ENCODE measurements around the gene SERPINH1.

The SERPINH1 gene
- long read RNA-seq, result 0 reads

- Histone ChIP-seq H3K27ac (replicated peaks) (no peak within 1 kb of the TSS), H3K4me3 (replicated peaks; ENCODE audit: insufficient read depth, low read length) (peak within 1 kb of the TSS; percentile 43), H3K27me3 (ENCODE audit: insufficient read depth, poor library complexity, severe bottlenecking) (peaks cover 29% of the 10 kb centered on the region)
- TF ChIP-seq SPI1 (IDR thresholded peaks at IDR 0.05; ENCODE audit: borderline replicate concordance, low read depth), result no peak; the same call in 1 of the 2 replicates
- TF ChIP-seq GABPA (IDR thresholded peaks at IDR 0.05; ENCODE audit: low read depth), result no peak
- TF ChIP-seq POLR2AphosphoS5 (IDR thresholded peaks at IDR 0.05; ENCODE audit: low read depth), result no peak
- TF ChIP-seq REST (IDR thresholded peaks at IDR 0.05; ENCODE audit: insufficient replicate concordance, low read depth), result no peak
- no peak for TF ChIP-seq CTCF (IDR thresholded peaks at IDR 0.05; ENCODE audit: insufficient read depth, low read length)
- no peak for DNase-seq (ENCODE audit: low read depth in 1 of 2, low spot score in 1 of 2)
Observed at GRCh38 chr11:75562048-75562835, at the start of gene SERPINH1. Gene SERPINH1, plus strand, starts transcription at chr11:75562253. Its CDS starts 4,097 bp downstream, at chr11:75566350.

- no peak for DNase-seq (ENCODE audit: low read depth in 1 of 2, low spot score in 1 of 2)
- TF ChIP-seq POLR2AphosphoS5 (IDR thresholded peaks at IDR 0.05; ENCODE audit: low read depth) (no peak), SPI1 (IDR thresholded peaks at IDR 0.05; ENCODE audit: borderline replicate concordance, low read depth) (no peak), GABPA (IDR thresholded peaks at IDR 0.05; ENCODE audit: low read depth) (no peak)
- Histone ChIP-seq H3K27ac (replicated peaks) (no peak overlapping the region), H3K27me3 (ENCODE audit: insufficient read depth, poor library complexity, severe bottlenecking) (peaks cover 2% of the 10 kb centered on the region), H3K4me3 (replicated peaks; ENCODE audit: insufficient read depth, low read length) (no peak overlapping the region)
Observed at GRCh38 chr11:75513250-75513649, 48.8 kb upstream of the SERPINH1 start.

GRCh38 chr11:75514596-75514995 is 47.5 kb upstream of the SERPINH1 start:
- DNase-seq (ENCODE audit: low read depth in 1 of 2, low spot score in 1 of 2), result no peak
- H3K4me3 ChIP-seq (replicated peaks; ENCODE audit: insufficient read depth, low read length), result no peak overlapping the region
- H3K27ac ChIP-seq (replicated peaks), result no peak overlapping the region

More at GRCh38 chr11:75514596-75514995, 47.5 kb upstream of the SERPINH1 start:
- H3K27me3 ChIP-seq (ENCODE audit: insufficient read depth, poor library complexity, severe bottlenecking), result peaks cover 2% of the 10 kb centered on the region
- TF ChIP-seq GABPA (IDR thresholded peaks at IDR 0.05; ENCODE audit: low read depth) (no peak), CTCF (IDR thresholded peaks at IDR 0.05; ENCODE audit: insufficient read depth, low read length) (no peak), REST (IDR thresholded peaks at IDR 0.05; ENCODE audit: insufficient replicate concordance, low read depth) (no peak), POLR2AphosphoS5 (IDR thresholded peaks at IDR 0.05; ENCODE audit: low read depth) (no peak), SPI1 (IDR thresholded peaks at IDR 0.05; ENCODE audit: borderline replicate concordance, low read depth) (no peak)

Data from HL-60 (cell line).